ENCODE measurements around the gene LRRN4.

DNA sequence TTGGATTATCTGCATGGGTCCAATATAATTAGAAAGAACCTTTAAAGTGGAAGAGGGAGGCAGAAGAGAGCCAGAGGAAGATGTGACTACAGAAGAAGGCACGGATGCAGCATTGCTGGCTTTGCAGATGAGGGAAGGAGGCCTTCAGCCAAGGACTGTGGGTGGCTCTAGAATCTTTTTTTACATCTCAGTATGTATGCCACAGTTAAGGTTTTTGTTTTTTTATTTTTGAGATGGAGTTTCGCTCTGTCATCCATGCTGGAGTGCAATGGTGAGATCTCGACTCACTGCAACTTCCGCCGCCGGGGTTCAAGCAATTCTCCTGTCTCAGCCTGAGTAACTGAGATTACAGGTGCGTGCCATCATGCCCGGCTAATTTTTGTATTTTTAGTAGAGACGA lies 54.1 kb downstream of the LRRN4 start:
- TF ChIP-seq, protein P1, sequence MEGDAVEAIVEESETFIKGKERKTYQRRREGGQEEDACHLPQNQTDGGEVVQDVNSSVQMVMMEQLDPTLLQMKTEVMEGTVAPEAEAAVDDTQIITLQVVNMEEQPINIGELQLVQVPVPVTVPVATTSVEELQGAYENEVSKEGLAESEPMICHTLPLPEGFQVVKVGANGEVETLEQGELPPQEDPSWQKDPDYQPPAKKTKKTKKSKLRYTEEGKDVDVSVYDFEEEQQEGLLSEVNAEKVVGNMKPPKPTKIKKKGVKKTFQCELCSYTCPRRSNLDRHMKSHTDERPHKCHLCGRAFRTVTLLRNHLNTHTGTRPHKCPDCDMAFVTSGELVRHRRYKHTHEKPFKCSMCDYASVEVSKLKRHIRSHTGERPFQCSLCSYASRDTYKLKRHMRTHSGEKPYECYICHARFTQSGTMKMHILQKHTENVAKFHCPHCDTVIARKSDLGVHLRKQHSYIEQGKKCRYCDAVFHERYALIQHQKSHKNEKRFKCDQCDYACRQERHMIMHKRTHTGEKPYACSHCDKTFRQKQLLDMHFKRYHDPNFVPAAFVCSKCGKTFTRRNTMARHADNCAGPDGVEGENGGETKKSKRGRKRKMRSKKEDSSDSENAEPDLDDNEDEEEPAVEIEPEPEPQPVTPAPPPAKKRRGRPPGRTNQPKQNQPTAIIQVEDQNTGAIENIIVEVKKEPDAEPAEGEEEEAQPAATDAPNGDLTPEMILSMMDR (IDR thresholded peaks at IDR 0.05 in 2 of 3, conservative IDR thresholded peaks at IDR 0.05 in 1 of 3; ENCODE audit: borderline replicate concordance in 1 of 3, insufficient read depth in 1 of 3, low read depth in 2 of 3, low read length in 2 of 3) = no peak
- no peak for TF ChIP-seq EZH2 (IDR thresholded peaks at IDR 0.05)
- no peak for TF ChIP-seq POLR2A (IDR thresholded peaks at IDR 0.05; ENCODE audit: borderline replicate concordance, extremely low read depth, insufficient read depth, insufficient read length)
- no peak for TF ChIP-seq POLR2AphosphoS5 (IDR thresholded peaks at IDR 0.05; ENCODE audit: low read depth, low read length)
- TF ChIP-seq ZNF274 (IDR thresholded peaks at IDR 0.05; ENCODE audit: low read depth, low read length) = no peak
- TF ChIP-seq, protein P2, sequence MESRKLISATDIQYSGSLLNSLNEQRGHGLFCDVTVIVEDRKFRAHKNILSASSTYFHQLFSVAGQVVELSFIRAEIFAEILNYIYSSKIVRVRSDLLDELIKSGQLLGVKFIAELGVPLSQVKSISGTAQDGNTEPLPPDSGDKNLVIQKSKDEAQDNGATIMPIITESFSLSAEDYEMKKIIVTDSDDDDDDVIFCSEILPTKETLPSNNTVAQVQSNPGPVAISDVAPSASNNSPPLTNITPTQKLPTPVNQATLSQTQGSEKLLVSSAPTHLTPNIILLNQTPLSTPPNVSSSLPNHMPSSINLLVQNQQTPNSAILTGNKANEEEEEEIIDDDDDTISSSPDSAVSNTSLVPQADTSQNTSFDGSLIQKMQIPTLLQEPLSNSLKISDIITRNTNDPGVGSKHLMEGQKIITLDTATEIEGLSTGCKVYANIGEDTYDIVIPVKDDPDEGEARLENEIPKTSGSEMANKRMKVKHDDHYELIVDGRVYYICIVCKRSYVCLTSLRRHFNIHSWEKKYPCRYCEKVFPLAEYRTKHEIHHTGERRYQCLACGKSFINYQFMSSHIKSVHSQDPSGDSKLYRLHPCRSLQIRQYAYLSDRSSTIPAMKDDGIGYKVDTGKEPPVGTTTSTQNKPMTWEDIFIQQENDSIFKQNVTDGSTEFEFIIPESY (IDR thresholded peaks at IDR 0.05; ENCODE audit: extremely low read depth, insufficient replicate concordance, low read length) = no peak
- no peak for TF ChIP-seq EZH2phosphoT487 (IDR thresholded peaks at IDR 0.05; ENCODE audit: borderline replicate concordance)
- TF ChIP-seq SRF (IDR thresholded peaks at IDR 0.05; ENCODE audit: low read depth) = no peak
- TF ChIP-seq, protein P3, sequence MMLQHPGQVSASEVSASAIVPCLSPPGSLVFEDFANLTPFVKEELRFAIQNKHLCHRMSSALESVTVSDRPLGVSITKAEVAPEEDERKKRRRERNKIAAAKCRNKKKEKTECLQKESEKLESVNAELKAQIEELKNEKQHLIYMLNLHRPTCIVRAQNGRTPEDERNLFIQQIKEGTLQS (IDR thresholded peaks at IDR 0.05) = no peak
- TF ChIP-seq, protein P4, sequence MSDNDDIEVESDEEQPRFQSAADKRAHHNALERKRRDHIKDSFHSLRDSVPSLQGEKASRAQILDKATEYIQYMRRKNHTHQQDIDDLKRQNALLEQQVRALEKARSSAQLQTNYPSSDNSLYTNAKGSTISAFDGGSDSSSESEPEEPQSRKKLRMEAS (IDR thresholded peaks at IDR 0.05) = no peak
- no peak for TF ChIP-seq FOSL1 (IDR thresholded peaks at IDR 0.05; ENCODE audit: low read depth)
- no peak for TF ChIP-seq SIN3A (IDR thresholded peaks at IDR 0.05; ENCODE audit: low read depth)

Data from HCT116 (cell line).